PFSK-1 (cell line): ENCODE data around the gene APOBEC3B.

ENCODE experiments used
- FOXP2 ChIP-seq: optimal IDR thresholded peaks from 2 replicates; pipeline ENCODE3; 2011; ENCODE audit warnings: borderline replicate concordance, control low read depth, inconsistent platforms; ENCODE audit not compliant: insufficient read depth; ENCODE audit errors: extremely low read length, extremely low read depth
- POLR2AphosphoS5 ChIP-seq: IDR thresholded peaks from 2 replicates; pipeline ENCODE4 v1.6.1; 2012; ENCODE audit warnings: low read depth, mild to moderate bottlenecking, control low read depth, low read length, moderate library complexity
- REST ChIP-seq, 2 experiments: IDR thresholded peaks; 2 replicates each; pipeline versions ENCODE4 v1.6.1 to v1.8.0; 2011 to 2012; ENCODE audit warnings: low read depth in 2 of 2, low read length in 2 of 2, control low read depth in 1 of 2, inconsistent platforms in 1 of 2, mild to moderate bottlenecking in 1 of 2, moderate library complexity in 1 of 2; ENCODE audit not compliant: insufficient read depth in 1 of 2
- SIN3A ChIP-seq: IDR thresholded peaks from 2 replicates; pipeline ENCODE4 v1.6.1; 2012; ENCODE audit warnings: mild to moderate bottlenecking, low read length, moderate library complexity, borderline replicate concordance; ENCODE audit not compliant: insufficient read depth
- TAF1 ChIP-seq: IDR thresholded peaks from 2 replicates; pipeline ENCODE4 v1.6.1; 2012; ENCODE audit warnings: low read length, control low read depth, borderline replicate concordance; ENCODE audit not compliant: insufficient read depth

The APOBEC3B gene

GRCh38 chr22:38937036-38937435 is 45.1 kb upstream of the APOBEC3B start:
- TF ChIP-seq REST (IDR thresholded peaks at IDR 0.05; ENCODE audit: insufficient read depth in 1 of 2, low read depth in 2 of 2, low read length in 2 of 2) (no peak), TAF1 (no peak), SIN3A (no peak), FOXP2 (no peak), POLR2AphosphoS5 (no peak)

GRCh38 chr22:38937541-38937940 is 44.6 kb upstream of the APOBEC3B start:
- TF ChIP-seq FOXP2 (no peak), REST (IDR thresholded peaks at IDR 0.05; ENCODE audit: insufficient read depth in 1 of 2, low read depth in 2 of 2, low read length in 2 of 2) (no peak), POLR2AphosphoS5 (no peak), TAF1 (no peak), SIN3A (no peak)

GRCh38 chr22:38938221-38938620 is 43.9 kb upstream of the APOBEC3B start:
- TF ChIP-seq REST (IDR thresholded peaks at IDR 0.05; ENCODE audit: insufficient read depth in 1 of 2, low read depth in 2 of 2, low read length in 2 of 2) (no peak), POLR2AphosphoS5 (no peak), TAF1 (no peak), FOXP2 (no peak), SIN3A (no peak)

GRCh38 chr22:38938925-38939324 is 43.2 kb upstream of the APOBEC3B start:
- TF ChIP-seq REST (IDR thresholded peaks at IDR 0.05; ENCODE audit: insufficient read depth in 1 of 2, low read depth in 2 of 2, low read length in 2 of 2): no peak
- TF ChIP-seq TAF1: no peak
- TF ChIP-seq FOXP2: no peak
- TF ChIP-seq SIN3A: no peak
- no peak for TF ChIP-seq POLR2AphosphoS5

GRCh38 chr22:38940811-38941384 is 41.2 kb upstream of the APOBEC3B start:
- TF ChIP-seq REST (IDR thresholded peaks at IDR 0.05; ENCODE audit: insufficient read depth in 1 of 2, low read depth in 2 of 2, low read length in 2 of 2) (no peak), SIN3A (no peak), TAF1 (no peak), FOXP2 (no peak), POLR2AphosphoS5 (no peak)
